Activated CD4-positive, CD25-positive, alpha-beta regulatory T cell treated with anti-CD3 and anti-CD28 coated beads, Interleukin-2, amount 50 U/mL, for 16 hours (primary cell): ENCODE data around the gene ALOX15B.
A peak's percentile ranks its signal among the peaks of the same experiment; 100 is the strongest.

Source experiments
- DNase-seq: peaks from one replicate; pipeline ENCODE4 v3.0.0-alpha.2; 2020; ENCODE audit warnings: low read depth, low spot score

Gene ALOX15B

DNA sequence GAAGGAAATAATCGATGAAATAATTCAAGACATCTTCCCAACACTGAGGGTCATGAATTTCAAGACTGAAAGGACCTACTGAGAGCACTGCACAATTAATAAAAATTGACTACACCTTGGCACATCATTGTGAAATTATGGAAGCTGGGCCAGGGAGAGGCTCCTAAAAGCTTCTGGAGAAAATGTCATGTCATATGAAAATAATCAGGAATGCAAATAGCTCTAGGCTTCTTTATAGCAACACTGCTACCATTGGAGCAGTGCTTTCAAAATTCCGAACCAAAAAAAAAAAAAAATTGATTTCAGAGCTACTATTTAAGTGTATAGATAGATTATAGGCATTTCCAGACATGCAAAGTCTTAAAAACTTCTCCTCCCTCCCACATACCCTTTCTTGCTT lies 6.4 kb upstream of the ALOX15B start:
- no peak for DNase-seq

- DNase-seq = no peak
Observed at GRCh38 chr17:8039611-8040168, 831 bp downstream of the ALOX15B start.

- no peak for DNase-seq
Observed at GRCh38 chr17:8041249-8041928, 2.5 kb downstream of the ALOX15B start.

DNA sequence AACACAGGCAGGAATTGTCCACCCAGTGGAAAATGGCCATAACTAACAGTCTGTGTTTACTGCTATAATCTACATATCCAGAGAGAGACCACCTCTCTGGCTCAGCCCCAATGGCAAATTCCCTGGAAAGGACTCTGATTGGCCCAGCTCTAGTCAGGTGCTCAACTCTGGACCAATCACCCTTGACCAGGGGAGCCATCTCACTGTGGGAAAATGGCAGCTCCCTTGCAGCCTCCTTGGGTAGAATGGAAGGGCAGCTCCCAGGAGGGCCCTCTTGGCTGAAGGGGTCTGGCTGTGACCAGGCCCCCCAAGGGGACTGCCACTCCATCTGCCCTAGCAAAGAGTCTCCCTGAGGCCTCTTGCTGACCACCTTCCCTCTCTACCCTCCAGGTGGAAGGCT lies 3.1 kb downstream of the ALOX15B start:
- no peak for DNase-seq

- DNase-seq = no peak
Observed at GRCh38 chr17:8044819-8045810, 6.3 kb downstream of the ALOX15B start.

DNA sequence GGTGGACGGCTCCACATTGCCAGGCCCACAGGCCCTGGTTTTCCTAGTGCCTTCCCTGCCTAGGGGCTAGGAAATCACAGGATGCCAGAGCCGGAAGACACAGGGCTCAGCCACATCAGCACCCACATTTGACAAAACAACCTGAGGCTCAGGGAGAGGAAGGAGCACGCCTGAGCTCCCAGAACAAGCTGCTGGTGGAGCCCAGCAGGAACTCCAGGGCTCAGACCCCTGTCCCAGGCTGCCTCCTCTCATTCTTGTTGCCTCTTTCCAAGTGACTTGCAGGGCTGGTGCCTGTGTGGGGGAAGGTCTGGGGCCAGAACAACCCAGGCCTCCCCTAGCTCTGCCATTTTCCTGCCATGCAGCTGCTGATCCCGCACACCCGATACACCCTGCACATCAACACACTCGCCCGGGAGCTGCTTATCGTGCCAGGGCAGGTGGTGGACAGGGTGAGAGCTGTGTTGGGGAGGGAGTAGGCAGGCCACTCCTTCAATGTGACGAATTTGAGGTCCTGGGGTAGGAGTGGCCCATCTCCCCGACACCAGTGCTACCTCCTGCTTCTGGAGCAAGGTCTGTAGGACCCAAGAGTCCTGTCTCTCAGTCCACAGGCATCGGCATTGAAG lies 7.6 kb downstream of the ALOX15B start:
- DNase-seq = no peak

DNA sequence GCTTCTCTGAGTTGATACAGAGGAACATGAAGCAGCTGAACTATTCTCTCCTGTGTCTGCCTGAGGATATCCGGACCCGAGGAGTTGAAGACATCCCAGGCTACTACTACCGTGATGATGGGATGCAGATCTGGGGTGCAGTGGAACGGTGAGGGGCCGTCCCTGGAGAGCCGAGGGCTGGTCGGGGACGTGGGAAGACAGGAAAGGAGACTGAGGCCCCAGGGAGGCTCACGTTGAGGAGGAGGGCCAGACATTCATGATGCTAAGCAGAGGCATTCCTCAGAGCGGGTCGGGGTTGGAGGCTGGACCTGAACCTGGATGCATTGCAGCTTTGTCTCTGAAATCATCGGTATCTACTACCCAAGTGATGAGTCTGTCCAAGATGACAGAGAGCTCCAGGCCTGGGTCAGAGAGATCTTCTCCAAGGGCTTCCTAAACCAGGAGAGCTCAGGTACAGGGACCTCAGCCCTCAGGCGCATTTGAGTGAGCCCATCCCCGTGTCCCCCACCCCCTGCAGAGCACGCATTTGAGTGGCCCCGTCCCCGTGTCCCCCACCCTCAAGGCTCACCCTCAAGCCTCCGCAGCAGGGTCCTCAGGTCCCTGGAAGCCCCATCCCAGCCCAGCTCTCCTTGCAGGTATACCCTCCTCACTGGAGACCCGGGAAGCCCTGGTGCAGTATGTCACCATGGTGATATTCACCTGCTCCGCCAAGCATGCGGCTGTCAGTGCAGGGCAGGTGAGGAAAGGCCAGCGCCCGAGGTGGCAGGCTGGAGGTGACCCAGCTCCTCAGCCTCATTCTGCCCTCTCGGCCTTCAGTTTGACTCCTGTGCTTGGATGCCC lies 8.3 kb downstream of the ALOX15B start:
- no peak for DNase-seq

GRCh38 chr17:8047769-8048110 lies 8.9 kb downstream of the ALOX15B start:
- DNase-seq = no peak

DNA sequence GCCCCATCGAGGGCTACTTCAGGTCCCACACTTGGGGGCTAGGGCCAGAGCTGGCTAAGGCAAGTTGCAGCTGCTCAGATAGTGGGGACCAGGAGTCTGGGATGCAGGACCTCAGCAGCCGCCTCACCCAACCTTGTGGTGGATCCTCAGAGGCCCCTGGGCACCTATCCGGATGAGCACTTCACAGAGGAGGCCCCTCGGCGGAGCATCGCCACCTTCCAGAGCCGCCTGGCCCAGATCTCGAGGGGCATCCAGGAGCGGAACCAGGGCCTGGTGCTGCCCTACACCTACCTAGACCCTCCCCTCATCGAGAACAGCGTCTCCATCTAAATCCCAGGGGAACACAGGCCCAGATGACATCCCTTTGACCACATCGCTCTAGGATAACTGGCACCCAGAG lies 9.4 kb downstream of the ALOX15B start:
- no peak for DNase-seq

- no peak for DNase-seq
Observed at GRCh38 chr17:8048736-8049135, 9.9 kb downstream of the ALOX15B start.

DNA sequence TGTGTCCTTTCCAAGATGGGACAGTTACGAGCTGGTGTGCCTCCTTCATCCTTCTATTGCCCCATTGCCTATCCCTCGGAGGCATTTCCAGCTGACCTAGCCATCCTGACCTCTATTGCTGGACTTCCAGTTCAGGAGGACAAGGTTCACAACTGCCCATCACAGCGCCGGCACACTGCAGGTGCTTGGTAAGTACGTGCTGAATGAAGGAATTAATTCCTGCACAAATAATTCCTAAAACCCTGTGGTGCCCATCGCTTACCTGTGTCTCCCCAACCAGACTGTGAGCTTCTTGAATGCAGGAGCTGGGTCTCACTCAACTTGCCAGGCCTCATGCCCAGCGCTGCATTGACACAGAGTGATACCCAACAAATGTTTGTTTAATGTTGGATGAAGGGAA lies 13.0 kb downstream of the ALOX15B start:
- no peak for DNase-seq

- no peak for DNase-seq
Observed at GRCh38 chr17:8052256-8053252, 13.7 kb downstream of the ALOX15B start.

DNA sequence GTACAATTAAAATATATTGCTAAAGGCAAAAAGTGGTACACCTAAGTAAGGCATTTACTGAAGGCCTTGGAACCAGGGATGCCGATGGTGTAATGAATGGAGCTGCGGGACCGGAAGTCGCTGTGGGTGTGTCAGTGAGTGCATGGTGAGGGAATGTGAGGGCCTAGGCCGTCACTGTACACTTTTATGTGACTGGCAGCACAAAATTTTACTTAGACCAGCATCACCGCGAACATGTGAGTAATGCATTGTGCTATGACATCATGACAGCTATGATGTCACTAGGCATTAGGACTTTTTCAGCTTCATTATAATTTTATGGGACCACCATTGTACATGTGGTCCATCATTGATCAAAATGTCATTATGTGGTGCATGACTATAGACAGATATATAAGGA lies 14.7 kb downstream of the ALOX15B start:
- DNase-seq = no peak

GRCh38 chr17:8055851-8056231 lies 17.0 kb downstream of the ALOX15B start:
- no peak for DNase-seq

- DNase-seq = no peak
Observed at GRCh38 chr17:8056232-8056975, 17.5 kb downstream of the ALOX15B start.

DNA sequence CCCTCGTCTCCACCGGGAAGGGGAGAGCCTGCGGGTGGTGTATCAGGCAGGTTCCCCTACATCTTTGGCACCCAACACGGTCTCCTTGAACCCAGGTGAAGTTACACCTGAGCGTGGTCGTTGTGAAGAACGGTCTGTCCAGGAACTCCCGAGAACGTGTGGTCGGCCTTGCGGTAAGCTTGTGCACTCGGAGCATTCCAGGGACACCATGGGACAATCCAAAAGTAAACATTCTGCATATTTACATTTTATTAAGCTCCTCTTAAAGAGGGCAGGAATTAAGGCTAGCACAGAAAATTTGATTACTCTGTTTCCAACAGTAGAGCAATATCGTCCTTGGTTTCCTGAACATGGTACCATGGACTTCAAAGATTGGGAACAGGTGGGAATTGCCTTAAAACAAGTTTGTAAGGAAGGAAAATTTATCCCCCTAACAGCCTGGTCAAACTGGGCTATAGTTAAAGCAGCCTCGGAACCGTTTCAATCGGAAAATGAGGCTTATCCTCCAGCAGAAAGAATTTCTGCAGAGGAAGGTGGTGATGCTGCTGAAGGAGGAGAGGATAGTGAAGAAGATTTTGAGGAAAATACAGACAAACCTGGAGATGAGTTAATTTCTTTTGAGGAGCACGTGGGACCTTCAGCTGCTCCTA lies 18.2 kb downstream of the ALOX15B start:
- no peak for DNase-seq

- peak; percentile 13 for DNase-seq
Observed at GRCh38 chr17:8057691-8058114, 18.8 kb downstream of the ALOX15B start.

GRCh38 chr17:8059131-8059530 lies 20.3 kb downstream of the ALOX15B start:
- DNase-seq = no peak

GRCh38 chr17:8060274-8060673 lies 21.4 kb downstream of the ALOX15B start:
- DNase-seq = peak; percentile 23
